Measurements from ENCODE around the gene TAS1R3. TPM values are rescaled to one million over a fixed set of nuclear protein-coding genes. Genes with fewer than 3 reads are reported as not detected.

The TAS1R3 gene
- total and polyA plus RNA-seq, 9 donors = 0.07 to 0.40 (median 0.24) TPM; not detected in 2

DNA sequence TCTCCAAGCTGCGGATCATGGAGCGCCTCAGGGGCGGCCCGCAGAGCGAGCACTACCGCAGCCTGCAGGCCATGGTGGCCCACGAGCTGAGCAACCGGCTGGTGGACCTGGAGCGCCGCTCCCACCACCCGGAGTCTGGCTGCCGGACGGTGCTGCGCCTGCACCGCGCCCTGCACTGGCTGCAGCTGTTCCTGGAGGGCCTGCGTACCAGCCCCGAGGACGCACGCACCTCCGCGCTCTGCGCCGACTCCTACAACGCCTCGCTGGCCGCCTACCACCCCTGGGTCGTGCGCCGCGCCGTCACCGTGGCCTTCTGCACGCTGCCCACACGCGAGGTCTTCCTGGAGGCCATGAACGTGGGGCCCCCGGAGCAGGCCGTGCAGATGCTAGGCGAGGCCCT, 3.8 kb upstream of the TAS1R3 start:
- no peaks in the 10 kb centered on the region for H3K27me3 ChIP-seq
- no peak overlapping the region for H3K4me3 ChIP-seq
- intact Hi-C loops (cut with DNase I) = no loop called here
- 84 to 90% (median 87%) methylated on average over 40 of the region's 40 CpGs for WGBS, 3 donors
- H3K4me1 ChIP-seq (ENCODE audit: insufficient read depth) = peaks cover 10% of the 10 kb centered on the region
- no peaks in the 10 kb centered on the region for H3K9me3 ChIP-seq
- no peak overlapping the region for H3K27ac ChIP-seq
- H3K36me3 ChIP-seq = no peaks in the 10 kb centered on the region
- TF ChIP-seq CTCF (IDR thresholded peaks at IDR 0.05) = no peak
- no peak for TF ChIP-seq EP300 (IDR thresholded peaks at IDR 0.05)
- DNase-seq = no peak

GRCh38 chr1:1328254-1328653, 2.8 kb upstream of the TAS1R3 start:
- H3K9me3 ChIP-seq = no peaks in the 10 kb centered on the region
- no peaks in the 10 kb centered on the region for H3K27me3 ChIP-seq
- WGBS, 3 donors = 66 to 71% (median 71%) methylated on average over 9 to 15 of the region's 15 CpGs
- H3K4me1 ChIP-seq (ENCODE audit: insufficient read depth) = peaks cover 10% of the 10 kb centered on the region
- intact Hi-C loops (cut with DNase I) = no loop called here
- H3K27ac ChIP-seq = no peak overlapping the region
- H3K4me3 ChIP-seq = no peak overlapping the region
- no peak for TF ChIP-seq CTCF (IDR thresholded peaks at IDR 0.05)
- no peak for TF ChIP-seq POLR2A (IDR thresholded peaks at IDR 0.05)
- TF ChIP-seq EP300 (IDR thresholded peaks at IDR 0.05) = no peak
- H3K36me3 ChIP-seq = no peaks in the 10 kb centered on the region
- no peak for DNase-seq

DNA sequence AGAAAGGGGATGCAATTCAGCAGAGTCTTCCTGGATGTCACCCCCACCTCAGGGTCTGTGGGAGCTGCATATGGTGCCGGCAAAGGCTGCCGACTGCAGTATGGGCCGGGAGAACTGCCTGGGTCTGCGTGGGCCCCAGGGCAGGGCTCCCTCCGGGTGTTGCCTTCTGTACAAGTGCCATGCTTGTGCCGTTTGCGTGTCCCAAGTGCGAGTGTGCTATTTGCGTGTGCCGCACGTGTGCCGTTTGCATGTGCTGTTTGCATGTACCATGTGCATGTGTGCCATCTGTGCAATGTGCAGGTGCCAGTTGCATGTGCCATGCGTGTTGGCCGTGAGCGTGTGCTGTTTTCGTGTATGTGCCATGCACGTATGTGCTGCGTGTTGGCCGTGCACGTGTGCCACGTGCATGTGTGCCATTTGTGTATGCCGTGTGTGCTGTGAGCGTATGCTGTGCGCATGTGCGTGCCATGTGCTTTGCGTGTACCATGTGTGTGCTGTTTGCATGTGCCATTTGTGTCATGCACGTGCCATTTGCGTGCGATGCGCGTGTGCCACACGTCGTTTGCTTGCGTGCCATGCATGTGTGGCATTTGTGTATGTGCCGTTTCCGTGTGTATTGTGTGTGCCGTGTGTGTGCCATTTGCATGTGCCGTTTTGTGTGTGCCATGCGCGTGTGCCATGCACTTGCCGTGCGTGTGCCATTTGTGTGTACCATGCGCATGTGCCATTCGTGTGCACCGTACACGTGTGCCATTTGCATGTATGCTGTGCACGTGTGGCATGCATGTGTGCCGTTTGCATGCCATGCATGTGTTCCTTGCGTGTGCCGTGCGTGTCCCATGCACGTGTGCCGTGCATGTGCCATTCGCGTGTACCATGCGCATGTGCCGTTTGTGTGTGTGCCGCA, 1.5 kb upstream of the TAS1R3 start:
- peaks cover 6% of the 10 kb centered on the region for H3K4me1 ChIP-seq (ENCODE audit: insufficient read depth)
- intact Hi-C loops (cut with DNase I) = no loop called here
- TF ChIP-seq EP300 (IDR thresholded peaks at IDR 0.05) (no peak), CTCF (IDR thresholded peaks at IDR 0.05) (no peak), POLR2A (IDR thresholded peaks at IDR 0.05) (no peak)
- no peaks in the 10 kb centered on the region for H3K9me3 ChIP-seq
- no peak overlapping the region for H3K4me3 ChIP-seq
- no peak for DNase-seq
- H3K36me3 ChIP-seq = no peaks in the 10 kb centered on the region
- WGBS, 3 donors = 81 to 86% (median 82%) methylated on average over 56 to 58 of the region's 58 CpGs
- H3K27me3 ChIP-seq = no peaks in the 10 kb centered on the region
- no peak overlapping the region for H3K27ac ChIP-seq

DNA sequence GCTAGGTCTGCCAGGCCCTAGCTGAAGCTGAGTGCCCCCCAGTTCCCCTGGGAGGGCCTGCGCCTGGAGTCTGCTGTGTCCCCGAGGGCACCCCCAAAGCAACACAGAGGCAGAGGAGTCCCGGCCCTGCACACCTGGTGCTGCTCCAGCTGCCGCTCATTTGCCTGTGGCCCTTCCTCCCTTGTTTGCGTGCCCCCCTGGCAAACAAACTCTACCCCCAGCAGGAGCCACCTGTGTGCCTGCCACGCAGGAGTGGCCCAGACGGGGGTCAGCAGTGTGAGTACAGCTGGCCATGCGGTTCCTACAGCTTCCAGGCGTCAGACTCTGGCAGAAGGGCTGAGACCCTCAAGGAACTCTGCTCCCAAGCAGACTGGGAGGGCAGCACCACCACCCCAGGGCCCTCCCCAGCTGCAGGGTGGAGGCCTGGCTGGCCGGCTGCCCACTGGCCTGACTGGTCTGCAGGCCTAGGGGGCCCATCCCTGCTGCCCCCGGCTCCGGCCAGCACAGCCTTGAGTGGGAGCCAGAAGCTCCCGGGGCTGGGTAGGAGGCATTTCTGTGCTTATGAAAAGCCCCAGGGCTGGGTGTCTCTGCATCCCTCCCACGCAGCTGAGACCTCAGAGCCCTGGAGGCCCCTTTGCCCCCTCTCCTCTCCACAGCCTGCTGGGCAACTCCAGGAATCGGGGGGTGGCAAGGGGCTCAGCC, 563 bp upstream of the TAS1R3 start:
- Histone ChIP-seq H3K4me1 (ENCODE audit: insufficient read depth) (peaks cover 4% of the 10 kb centered on the region), H3K27me3 (no peaks in the 10 kb centered on the region), H3K27ac (no peak overlapping the region), H3K4me3 (no peak overlapping the region), H3K9me3 (no peaks in the 10 kb centered on the region), H3K36me3 (no peaks in the 10 kb centered on the region)
- DNase-seq = no peak
- 30 to 34% (median 31%) methylated on average over 14 to 15 of the region's 15 CpGs for WGBS, 3 donors
- no peak for TF ChIP-seq EP300 (IDR thresholded peaks at IDR 0.05)
- TF ChIP-seq POLR2A (IDR thresholded peaks at IDR 0.05) = no peak
- no peak for TF ChIP-seq CTCF (IDR thresholded peaks at IDR 0.05)
- intact Hi-C loops (cut with DNase I) = no loop called here
